ENCODE results near the gene MTERF4. TPM values are rescaled to one million over a fixed set of nuclear protein-coding genes. Genes with fewer than 3 reads are reported as not detected.
A peak's percentile ranks its signal among the peaks of the same experiment; 100 is the strongest.

MTERF4 gene
- total RNA-seq, 2 experiments from 2014 or later, result 33.2 to 36.6 TPM

GRCh38 chr2:241110607-241111439 is 8.7 kb upstream of the MTERF4 start:
- no peak for TF ChIP-seq CTCF (IDR thresholded peaks at IDR 0.05)
- Mint-ChIP-seq H3K4me1 (ENCODE audit: low read depth) (peaks cover 50% of the 10 kb centered on the region), H3K27me3 (no peaks in the 10 kb centered on the region), H3K36me3 (ENCODE audit: low read depth) (peaks cover 39% of the 10 kb centered on the region), H3K4me3 (peak overlapping the region; percentile 81), H3K27ac (peak overlapping the region; percentile 93), H3K9me3 (no peaks in the 10 kb centered on the region)
- ATAC-seq (peak; percentile 50), DNase-seq (peak; percentile 42)
- CTCF ChIA-PET, result no interaction called here
- POLR2A ChIA-PET, result interaction anchor here (0.9 to 4.7 kb wide), 5 partner anchors 10 to 203 kb away, joined by 3 to 38 read pairs (median 11); partner anchors contain the start of genes MTERF4, PASK and PPP1R7
- intact Hi-C loops (cut with micrococcal nuclease), result no loop called here

- intact Hi-C loops (cut with micrococcal nuclease), result no loop called here
- DNase-seq (no peak), ATAC-seq (peak; percentile 1)
- Mint-ChIP-seq H3K27me3 (no peaks in the 10 kb centered on the region), H3K9me3 (no peaks in the 10 kb centered on the region), H3K4me1 (ENCODE audit: low read depth) (peaks cover 56% of the 10 kb centered on the region), H3K4me3 (peak overlapping the region; percentile 81), H3K27ac (peak overlapping the region; percentile 93), H3K36me3 (ENCODE audit: low read depth) (peaks cover 38% of the 10 kb centered on the region)
- ChIA-PET POLR2A (interaction anchor here (0.9 to 4.7 kb wide), 5 partner anchors 9 to 204 kb away, joined by 3 to 38 read pairs (median 11); partner anchors contain the start of genes MTERF4, PASK and PPP1R7), CTCF (interaction anchor here (1.1 kb wide), 1 partner anchor 39 kb away, joined by 4 read pairs; the partner anchor contains the start of gene PASK)
- TF ChIP-seq CTCF (IDR thresholded peaks at IDR 0.05), result no peak
These were observed 8.1 kb upstream of the MTERF4 start for GRCh38 chr2:241110089-241110606.

DNA sequence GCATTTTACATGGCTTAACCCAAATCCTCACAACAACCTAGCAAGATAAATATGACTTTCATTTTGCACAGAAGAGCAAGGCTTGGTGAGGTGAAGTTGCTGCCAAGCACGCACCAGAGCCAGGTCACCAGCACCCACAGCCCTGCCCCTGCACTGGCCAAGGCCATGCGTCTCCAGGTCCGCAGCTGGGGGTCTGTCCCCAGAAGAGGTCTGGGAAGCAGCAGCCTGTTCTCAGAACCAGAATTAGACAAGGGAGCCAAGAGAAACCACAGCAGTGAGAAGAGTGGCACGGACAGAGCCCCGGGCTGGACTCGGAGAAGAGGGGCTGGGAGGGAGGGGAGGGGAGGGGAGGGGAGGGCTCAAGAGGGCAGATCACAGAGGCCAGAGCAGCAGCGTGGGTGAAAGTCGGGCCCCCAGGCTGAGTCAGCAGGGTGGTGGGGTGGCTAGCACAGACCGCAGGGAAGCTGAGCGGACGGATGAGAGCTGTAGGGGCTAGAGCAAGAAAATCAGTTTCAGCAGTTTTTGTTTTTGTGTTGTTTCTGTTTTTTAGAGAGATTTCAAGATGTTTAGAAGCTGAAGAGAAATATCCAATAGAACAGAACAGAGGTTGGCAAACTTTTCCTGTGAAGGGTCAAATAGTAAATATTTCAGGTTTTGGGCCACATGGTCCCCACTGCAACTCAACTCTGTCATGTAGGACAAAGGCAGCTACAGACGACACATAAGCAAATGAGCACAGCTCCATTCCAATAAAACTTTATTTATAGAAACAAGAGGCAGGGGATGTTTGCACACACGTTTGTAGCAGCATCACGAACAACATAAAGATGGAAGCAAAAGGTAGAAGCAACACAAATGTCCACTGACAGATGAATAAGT is 7.4 kb upstream of the MTERF4 start:
- ATAC-seq, result peak; percentile 37
- H3K4me1 Mint-ChIP-seq (ENCODE audit: low read depth), result peaks cover 59% of the 10 kb centered on the region
- peak; percentile 68 for DNase-seq

More for the DNA sequence above, 7.4 kb upstream of the MTERF4 start:
- ChIA-PET CTCF (interaction anchor here (1.1 kb wide), 1 partner anchor 40 kb away, joined by 4 read pairs; the partner anchor contains the start of gene PASK), POLR2A (interaction anchor here (1.0 to 4.7 kb wide), 5 partner anchors 8 to 152 kb away, joined by 3 to 38 read pairs (median 6); partner anchors contain the start of genes MTERF4, PASK and PPP1R7)
- intact Hi-C loops (cut with micrococcal nuclease), result loop anchor here (5.0 kb wide), 1 partner anchor 38 kb away; the partner anchor contains the start of gene PASK
- no peak for TF ChIP-seq CTCF (IDR thresholded peaks at IDR 0.05)
- H3K9me3 Mint-ChIP-seq, result no peaks in the 10 kb centered on the region
- peak overlapping the region; percentile 81 for H3K4me3 Mint-ChIP-seq
- H3K36me3 Mint-ChIP-seq (ENCODE audit: low read depth), result peaks cover 33% of the 10 kb centered on the region
- peak overlapping the region; percentile 93 for H3K27ac Mint-ChIP-seq
- H3K27me3 Mint-ChIP-seq, result no peaks in the 10 kb centered on the region

Measured in activated CD8-positive, alpha-beta T cell treated with anti-CD3 and anti-CD28 coated beads for 36 hours (primary cell).